Thoracic aorta (tissue), 2 donors: ENCODE measurements around the gene ADAM22. TPM values are rescaled to one million over a fixed set of nuclear protein-coding genes. Genes with fewer than 3 reads are reported as not detected.

Source experiments
- ATAC-seq: fragments of 150-250 bp; one replicate; pipeline ENCODE4 v1.8.0; 2017; ENCODE audit warnings: low read depth; ENCODE audit not compliant: insufficient number of reproducible peaks, low FRiP score
- DNase-seq: peaks from one replicate; pipeline ENCODE4 v3.0.0-alpha.2; 2020; ENCODE audit warnings: low spot score
- H3K27ac ChIP-seq, 2 donors: fragments of 200-600 bp; sonication (generic); 1 replicate in 1 of 2; 2 replicates in 1 of 2; pipeline ENCODE4 v1.5.1; 2016; ENCODE audit warnings: mild to moderate bottlenecking in 2 of 2, moderate library complexity in 2 of 2
- H3K27me3 ChIP-seq: fragments of 200-600 bp; sonication (generic); replicated peaks from 2 replicates; pipeline ENCODE4 v1.6.0; 2016; ENCODE audit warnings: mild to moderate bottlenecking; ENCODE audit not compliant: insufficient read depth
- H3K36me3 ChIP-seq: fragments of 200-600 bp; sonication (generic); one replicate; pipeline ENCODE4 v1.5.1; 2016
- H3K4me1 ChIP-seq, 2 donors: fragments of 200-600 bp; sonication (generic); 1 replicate in 1 of 2; 2 replicates in 1 of 2; pipeline versions ENCODE4 v1.5.1 to v1.6.0; 2016; ENCODE audit warnings: low read depth in 2 of 2, mild to moderate bottlenecking in 1 of 2; ENCODE audit not compliant: control insufficient read depth in 1 of 2
- H3K4me3 ChIP-seq: fragments of 200-600 bp; sonication (generic); 2 replicates; pipeline ENCODE4 v1.5.1; 2016; ENCODE audit warnings: mild to moderate bottlenecking
- H3K9me3 ChIP-seq: fragments of 200-600 bp; sonication (generic); 2 replicates; pipeline ENCODE4 v1.5.1; 2016
- total RNA-seq, 2 donors: library from RNA; depleted of rRNA; stranded (reverse); fragments of >200 nt; gene quantifications; one replicate each; pipeline versions ENCODE4 v1.1.0 to v1.2.3, GENCODE V29; 2016
- TF ChIP-seq, protein P1 (sequence below): fragments of 200-600 bp; sonication (generic); IDR thresholded peaks from one replicate; pipeline ENCODE4 v1.5.1; 2019; ENCODE audit warnings: antibody characterized with exemption

ADAM22 gene
- total RNA-seq, 2 donors from 2014 or later: 5.0 to 5.4 TPM

DNA sequence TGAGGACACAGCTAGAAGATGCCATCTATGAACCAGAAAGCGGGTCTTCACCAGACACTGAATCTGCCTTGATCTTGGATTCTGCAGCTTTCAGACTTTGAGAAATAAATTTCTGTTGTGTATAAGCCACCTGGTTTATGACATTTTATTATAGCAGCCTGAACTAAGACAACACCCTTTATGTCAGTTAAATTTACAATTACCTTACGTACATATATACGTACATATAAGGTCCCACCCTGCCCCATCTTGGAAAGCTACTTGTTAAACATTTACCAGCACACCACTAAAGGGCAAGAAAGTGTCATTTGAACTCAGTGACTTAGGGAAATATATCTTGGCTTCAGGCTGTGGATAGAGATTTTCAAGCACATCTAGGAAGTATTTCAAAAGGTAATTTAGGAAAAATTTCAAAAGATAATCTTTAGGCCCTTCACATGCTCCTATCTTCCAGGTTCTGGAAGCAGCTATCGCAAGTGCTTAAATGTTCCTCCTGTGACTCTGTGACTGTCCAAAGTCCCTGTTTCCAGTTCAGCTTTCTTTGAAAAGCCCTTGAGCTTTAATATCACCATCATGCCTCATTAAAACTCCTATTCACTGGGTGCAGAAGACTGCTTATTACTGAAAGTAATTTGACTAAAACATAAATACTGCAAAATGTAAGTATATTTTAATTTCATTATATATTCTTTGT, 295.4 kb downstream of the ADAM22 start:
- Histone ChIP-seq H3K9me3 (no peaks in the 10 kb centered on the region), H3K4me3 (no peak overlapping the region), H3K27ac (no peak overlapping the region), H3K4me1 (no peaks in the 10 kb centered on the region), H3K27me3 (no peaks in the 10 kb centered on the region), H3K36me3 (no peaks in the 10 kb centered on the region)
- TF ChIP-seq, protein P1, sequence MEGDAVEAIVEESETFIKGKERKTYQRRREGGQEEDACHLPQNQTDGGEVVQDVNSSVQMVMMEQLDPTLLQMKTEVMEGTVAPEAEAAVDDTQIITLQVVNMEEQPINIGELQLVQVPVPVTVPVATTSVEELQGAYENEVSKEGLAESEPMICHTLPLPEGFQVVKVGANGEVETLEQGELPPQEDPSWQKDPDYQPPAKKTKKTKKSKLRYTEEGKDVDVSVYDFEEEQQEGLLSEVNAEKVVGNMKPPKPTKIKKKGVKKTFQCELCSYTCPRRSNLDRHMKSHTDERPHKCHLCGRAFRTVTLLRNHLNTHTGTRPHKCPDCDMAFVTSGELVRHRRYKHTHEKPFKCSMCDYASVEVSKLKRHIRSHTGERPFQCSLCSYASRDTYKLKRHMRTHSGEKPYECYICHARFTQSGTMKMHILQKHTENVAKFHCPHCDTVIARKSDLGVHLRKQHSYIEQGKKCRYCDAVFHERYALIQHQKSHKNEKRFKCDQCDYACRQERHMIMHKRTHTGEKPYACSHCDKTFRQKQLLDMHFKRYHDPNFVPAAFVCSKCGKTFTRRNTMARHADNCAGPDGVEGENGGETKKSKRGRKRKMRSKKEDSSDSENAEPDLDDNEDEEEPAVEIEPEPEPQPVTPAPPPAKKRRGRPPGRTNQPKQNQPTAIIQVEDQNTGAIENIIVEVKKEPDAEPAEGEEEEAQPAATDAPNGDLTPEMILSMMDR: no peak
- DNase-seq (no peak), ATAC-seq (no peak)

DNA sequence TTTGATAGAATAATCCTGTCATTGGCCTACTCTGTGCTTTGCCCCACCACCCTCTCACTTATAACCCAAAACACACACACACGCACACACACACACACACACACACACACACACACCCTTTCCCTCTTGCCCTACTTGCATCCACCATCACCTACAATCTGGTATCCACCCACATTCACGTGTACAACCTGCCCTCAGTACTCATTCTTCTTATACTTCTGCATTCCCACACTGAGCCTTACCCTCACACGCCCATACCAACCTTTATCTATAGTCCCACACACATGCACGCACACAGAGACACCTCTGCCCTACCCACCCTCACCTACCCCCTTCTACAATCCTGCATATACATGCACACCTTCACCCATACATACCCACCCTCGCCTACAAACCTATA, 296.6 kb downstream of the ADAM22 start:
- no peak overlapping the region for H3K4me3 ChIP-seq
- no peak for ATAC-seq
- TF ChIP-seq, protein P1: no peak
- no peaks in the 10 kb centered on the region for H3K36me3 ChIP-seq
- no peak overlapping the region for H3K27ac ChIP-seq
- H3K9me3 ChIP-seq: no peaks in the 10 kb centered on the region
- no peaks in the 10 kb centered on the region for H3K27me3 ChIP-seq
- no peak for DNase-seq
- H3K4me1 ChIP-seq: no peaks in the 10 kb centered on the region

DNA sequence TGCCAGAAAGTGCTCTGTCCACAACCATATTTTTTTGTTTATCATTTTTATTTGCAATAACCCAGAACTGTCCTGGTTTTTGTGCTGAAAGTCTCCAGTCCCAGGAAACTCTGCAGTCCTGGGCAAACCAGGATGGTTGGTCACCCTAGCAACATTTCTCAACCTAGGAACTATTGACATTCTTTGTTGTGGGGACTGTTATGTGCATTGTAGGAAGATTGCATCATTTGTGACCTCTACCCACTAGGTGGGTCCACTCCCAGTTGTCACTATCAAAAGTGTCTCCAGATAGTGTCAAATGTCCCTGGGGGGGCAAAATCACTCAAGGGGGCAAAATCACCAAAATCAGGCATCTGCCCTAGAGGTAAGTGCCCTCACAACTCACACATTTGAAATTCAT, 299.8 kb downstream of the ADAM22 start:
- ATAC-seq (no peak), DNase-seq (no peak)
- TF ChIP-seq, protein P1: no peak
- Histone ChIP-seq H3K27me3 (no peaks in the 10 kb centered on the region), H3K27ac (no peak overlapping the region), H3K36me3 (no peaks in the 10 kb centered on the region), H3K4me3 (no peak overlapping the region), H3K9me3 (no peaks in the 10 kb centered on the region), H3K4me1 (no peaks in the 10 kb centered on the region)

DNA sequence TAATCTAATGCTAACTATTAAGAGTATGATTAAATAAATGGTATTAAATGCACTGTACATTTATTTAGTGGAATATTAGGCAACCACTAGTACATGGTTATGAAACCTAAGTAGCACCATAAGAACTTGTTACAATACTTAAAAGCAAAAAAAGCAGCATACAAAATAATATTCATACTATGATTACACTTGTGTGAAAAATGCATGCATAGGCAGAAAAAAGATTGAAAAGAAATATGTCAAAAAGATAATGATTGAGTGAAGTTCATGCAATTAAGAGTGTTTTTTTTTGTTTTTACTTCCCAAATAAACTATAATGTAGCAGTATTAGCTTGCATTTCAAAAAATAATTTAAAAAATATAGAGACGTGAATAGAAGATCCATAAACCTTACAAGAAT, 305.8 kb downstream of the ADAM22 start:
- ATAC-seq: no peak
- Histone ChIP-seq H3K9me3 (no peaks in the 10 kb centered on the region), H3K4me1 (no peaks in the 10 kb centered on the region), H3K4me3 (no peak overlapping the region), H3K27ac (no peak overlapping the region), H3K27me3 (no peaks in the 10 kb centered on the region), H3K36me3 (no peaks in the 10 kb centered on the region)
- TF ChIP-seq, protein P1: no peak
- no peak for DNase-seq

DNA sequence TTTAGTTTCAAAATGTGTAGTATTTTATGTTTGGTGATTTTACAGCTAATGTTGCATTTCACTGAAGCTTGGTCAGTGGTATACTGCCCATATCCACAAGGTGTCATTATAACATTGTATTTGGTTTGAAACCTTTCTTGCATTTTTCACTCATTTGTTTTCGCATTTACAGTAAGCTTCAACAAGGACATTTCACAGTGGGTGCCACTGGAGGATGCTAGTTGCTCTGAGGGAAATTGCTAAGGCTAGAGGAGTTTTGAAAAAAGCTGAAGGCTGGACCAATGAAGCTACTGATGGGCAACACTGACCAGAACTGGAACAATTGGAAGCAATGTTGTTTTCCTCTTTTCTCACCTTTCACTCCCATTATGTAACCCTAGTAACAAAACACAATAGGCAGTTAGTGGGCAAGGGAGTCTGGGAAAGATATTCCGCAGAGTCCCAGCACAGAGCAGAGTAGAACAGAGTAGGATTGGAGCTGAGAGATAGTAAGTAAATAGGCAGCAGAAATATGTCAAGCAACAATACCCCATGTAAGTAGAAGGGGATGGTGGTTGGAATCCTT, 309.4 kb downstream of the ADAM22 start:
- Histone ChIP-seq H3K4me1 (no peaks in the 10 kb centered on the region), H3K27me3 (no peaks in the 10 kb centered on the region), H3K36me3 (no peaks in the 10 kb centered on the region), H3K9me3 (no peaks in the 10 kb centered on the region), H3K4me3 (no peak overlapping the region), H3K27ac (no peak overlapping the region)
- DNase-seq (no peak), ATAC-seq (no peak)
- TF ChIP-seq, protein P1: peak; percentile 56
